OCI-LY3 (cell line): Measurements from ENCODE around the gene FADS1.

Experiments used
- CTCF ChIP-seq: fragments of 200-600, 300-600 bp; sonication (generic); IDR thresholded peaks from 2 replicates; pipeline ENCODE4 v1.5.1; 2014; ENCODE audit warnings: antibody characterized with exemption, low read length, low read depth
- EZH2phosphoT487 ChIP-seq: fragments of 200-600 bp; shearing (Covaris generic); IDR thresholded peaks from 2 replicates; pipeline ENCODE4 v1.6.1; 2018; ENCODE audit warnings: antibody characterized with exemption, mixed run types, low read depth

DNA sequence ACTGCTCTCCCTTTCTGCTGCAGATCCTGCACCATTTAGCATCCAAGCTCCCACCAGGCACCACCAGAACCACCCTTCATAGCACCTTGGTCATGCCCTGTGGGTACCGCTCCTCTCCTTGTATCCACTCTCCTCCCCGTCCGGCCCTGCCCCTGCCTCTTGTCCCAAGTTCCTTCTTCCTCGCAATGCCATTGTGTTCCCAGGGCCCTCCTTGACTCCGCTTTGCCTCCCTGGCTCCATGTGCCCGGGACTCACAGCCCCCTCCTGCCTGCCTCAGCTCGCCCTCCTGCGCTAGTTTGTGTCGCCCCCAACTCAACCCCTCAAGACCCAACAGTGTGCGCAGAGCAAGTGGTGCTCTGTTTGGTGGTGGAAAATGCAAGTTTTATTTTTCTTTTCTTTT lies 22.1 kb upstream of the FADS1 start:
- no peak for TF ChIP-seq CTCF
- TF ChIP-seq EZH2phosphoT487: no peak
